Stimulated activated CD8-positive, alpha-beta memory T cell treated with anti-CD3 and anti-CD28 coated beads, Interleukin-15, amount 100 ng/mL, for 48 hours (primary cell): ENCODE data around the gene ATG16L1.

Experiments
- DNase-seq, 2 donors: peaks; one replicate each; pipeline ENCODE4 v3.0.0-alpha.2; 2020; ENCODE audit warnings: low read depth in 2 of 2

The ATG16L1 gene

GRCh38 chr2:233227346-233227978 lies 24.0 kb upstream of the ATG16L1 start:
- DNase-seq: no peak

GRCh38 chr2:233228376-233228775 lies 23.1 kb upstream of the ATG16L1 start:
- DNase-seq: no peak

- no peak for DNase-seq
Observed at GRCh38 chr2:233233618-233234230, 17.7 kb upstream of the ATG16L1 start.

GRCh38 chr2:233234264-233234663 lies 17.2 kb upstream of the ATG16L1 start:
- DNase-seq: no peak

GRCh38 chr2:233234996-233235395 lies 16.5 kb upstream of the ATG16L1 start:
- DNase-seq: no peak

- DNase-seq: no peak
Observed at GRCh38 chr2:233235977-233236376, 15.5 kb upstream of the ATG16L1 start.

- DNase-seq: no peak
Observed at GRCh38 chr2:233236820-233237589, 14.5 kb upstream of the ATG16L1 start.

- DNase-seq: no peak
Observed at GRCh38 chr2:233240897-233241296, 10.6 kb upstream of the ATG16L1 start.

GRCh38 chr2:233241803-233242202 lies 9.7 kb upstream of the ATG16L1 start:
- no peak for DNase-seq

GRCh38 chr2:233242231-233242927 lies 9.1 kb upstream of the ATG16L1 start:
- no peak for DNase-seq

- DNase-seq: no peak
Observed at GRCh38 chr2:233243348-233243747, 8.1 kb upstream of the ATG16L1 start.

- no peak for DNase-seq
Observed at GRCh38 chr2:233244818-233245217, 6.7 kb upstream of the ATG16L1 start.

- no peak for DNase-seq
Observed at GRCh38 chr2:233245406-233245805, 6.1 kb upstream of the ATG16L1 start.

GRCh38 chr2:233247116-233247515 lies 4.4 kb upstream of the ATG16L1 start:
- no peak for DNase-seq

GRCh38 chr2:233247744-233248143 lies 3.7 kb upstream of the ATG16L1 start:
- DNase-seq: peak; percentile 36 to 55

GRCh38 chr2:233248999-233249398 lies 2.5 kb upstream of the ATG16L1 start:
- no peak for DNase-seq

GRCh38 chr2:233250568-233250967 lies 905 bp upstream of the ATG16L1 start:
- DNase-seq: no peak

GRCh38 chr2:233250985-233251305 lies 528 bp upstream of the ATG16L1 start:
- DNase-seq: no peak

GRCh38 chr2:233252227-233252626 lies 754 bp downstream of the ATG16L1 start:
- no peak for DNase-seq

- no peak for DNase-seq
Observed at GRCh38 chr2:233255151-233255550, 3.7 kb downstream of the ATG16L1 start.

GRCh38 chr2:233256048-233256447 lies 4.6 kb downstream of the ATG16L1 start:
- no peak for DNase-seq

- no peak for DNase-seq
Observed at GRCh38 chr2:233258211-233258610, 6.7 kb downstream of the ATG16L1 start.

- no peak for DNase-seq
Observed at GRCh38 chr2:233259730-233260129, 8.3 kb downstream of the ATG16L1 start.
